ENCODE data around the gene TMEM151B. TPM values are rescaled to one million over a fixed set of nuclear protein-coding genes. Genes with fewer than 3 reads are reported as not detected.
"Not testable (repeated sequence)": the region's sequence is repeated elsewhere in the genome, so short reads cannot be mapped to it uniquely, and the experiment has no call there.

TMEM151B gene
- total and polyA plus RNA-seq, 5 experiments from 2014 or later, result not detected

DNA sequence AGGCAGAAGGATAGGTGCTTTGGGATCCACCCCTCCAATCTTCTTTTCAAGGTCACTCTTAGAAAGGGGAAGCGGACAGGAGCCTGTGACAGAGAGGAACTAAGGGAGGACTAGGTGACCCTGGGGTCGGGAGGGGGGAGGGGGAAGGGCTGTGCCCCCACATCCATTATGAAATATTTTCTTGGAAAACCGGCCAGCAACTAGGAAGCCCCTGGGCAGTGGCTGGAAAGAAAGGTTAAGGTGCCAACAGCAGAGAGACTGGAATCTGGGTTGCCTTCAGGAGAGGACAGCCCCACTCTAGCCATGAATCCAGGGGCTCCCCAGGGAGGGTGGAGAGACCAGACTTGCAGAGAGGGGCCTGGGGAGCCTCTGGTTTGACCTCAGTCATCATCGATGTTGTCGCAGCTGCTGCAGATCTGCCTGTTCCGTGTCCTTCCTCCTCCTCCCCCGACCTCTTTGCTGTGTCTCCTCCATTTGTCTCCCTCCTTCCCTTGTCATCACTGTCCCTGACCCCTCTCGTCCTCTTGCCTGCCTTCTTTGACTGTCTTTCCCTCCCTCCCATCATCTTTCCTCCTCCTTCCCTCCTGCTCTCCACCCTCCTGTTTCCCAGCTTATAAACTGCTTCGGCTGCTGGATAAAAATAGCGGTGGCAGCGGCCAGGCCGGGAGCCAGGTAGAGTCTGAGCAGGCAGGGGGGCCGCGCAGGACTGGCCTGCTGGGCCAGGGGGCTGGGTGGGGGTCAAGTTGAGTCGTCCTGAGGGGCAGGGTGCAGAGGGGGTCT lies 43.7 kb upstream of the TMEM151B start:
- no peaks in the 10 kb centered on the region for H3K27me3 Mint-ChIP-seq
- no peak overlapping the region for H3K27ac Mint-ChIP-seq
- no peak overlapping the region for H3K4me3 Mint-ChIP-seq
- DNase-seq (no peak), ATAC-seq (no peak)
- POLR2A ChIA-PET, result interaction anchor here (1.6 to 5.4 kb wide), 2 partner anchors 11 to 20 kb away, joined by 4 to 47 read pairs; partner anchors contain the start of gene HSP90AB1
- no peaks in the 10 kb centered on the region for H3K36me3 Mint-ChIP-seq
- H3K9me3 Mint-ChIP-seq, result no peaks in the 10 kb centered on the region
- peaks cover 10 to 25% (median 17%) of the 10 kb centered on the region in 4 donors for H3K4me1 Mint-ChIP-seq

- peaks cover 10 to 21% (median 14%) of the 10 kb centered on the region in 4 donors for H3K4me1 Mint-ChIP-seq
- POLR2A ChIA-PET, result interaction anchor here (1.6 kb wide), 1 partner anchor 10 kb away, joined by 4 read pairs; no protein-coding TSS in a partner anchor
- H3K9me3 Mint-ChIP-seq, result no peaks in the 10 kb centered on the region
- H3K27ac Mint-ChIP-seq, result no peak overlapping the region
- no peaks in the 10 kb centered on the region for H3K27me3 Mint-ChIP-seq
- H3K36me3 Mint-ChIP-seq, result no peaks in the 10 kb centered on the region
- DNase-seq (no peak), ATAC-seq (no peak)
- no peak overlapping the region for H3K4me3 Mint-ChIP-seq
Observed at GRCh38 chr6:44227148-44227793, 43.0 kb upstream of the TMEM151B start.

DNA sequence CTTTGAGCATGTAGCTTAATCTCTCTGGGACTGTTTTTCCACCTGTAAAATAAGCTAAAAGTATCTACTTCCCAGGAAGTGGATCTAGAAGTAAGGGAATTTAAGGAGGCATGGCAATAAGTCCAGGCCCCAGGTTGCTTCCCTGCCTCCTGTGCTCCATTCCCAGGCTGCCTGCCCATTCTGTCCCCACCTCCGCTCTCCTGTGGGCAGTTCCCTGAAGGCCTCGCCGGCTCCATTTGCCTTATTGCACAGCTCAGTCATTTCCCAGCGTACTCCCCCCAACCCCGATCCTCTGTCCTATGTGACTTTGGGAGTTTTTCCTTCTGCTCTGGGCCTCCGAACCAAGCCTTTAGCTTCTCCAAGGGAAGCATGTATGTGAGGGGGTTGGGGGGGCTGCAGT lies 42.2 kb upstream of the TMEM151B start:
- H3K27ac Mint-ChIP-seq, result peak overlapping the region in 1 of 10 donors; percentile 21
- ATAC-seq (no peak), DNase-seq (no peak)
- POLR2A ChIA-PET, result interaction anchor here (1.6 kb wide), 1 partner anchor 9 kb away, joined by 4 read pairs; no protein-coding TSS in a partner anchor
- no peaks in the 10 kb centered on the region for H3K9me3 Mint-ChIP-seq
- H3K4me3 Mint-ChIP-seq, result no peak overlapping the region
- no peaks in the 10 kb centered on the region for H3K27me3 Mint-ChIP-seq
- H3K4me1 Mint-ChIP-seq, result peaks cover 7 to 14% (median 9%) of the 10 kb centered on the region in 4 donors
- H3K36me3 Mint-ChIP-seq, result no peaks in the 10 kb centered on the region

- H3K27me3 Mint-ChIP-seq, result no peaks in the 10 kb centered on the region
- H3K27ac Mint-ChIP-seq, result no peak overlapping the region
- no peak for ATAC-seq
- H3K4me3 Mint-ChIP-seq, result no peak overlapping the region
- no peaks in the 10 kb centered on the region for H3K9me3 Mint-ChIP-seq
- H3K36me3 Mint-ChIP-seq, result no peaks in the 10 kb centered on the region
- H3K4me1 Mint-ChIP-seq, result peaks cover 6 to 11% (median 9%) of the 10 kb centered on the region in 4 donors
- no peak for DNase-seq
- POLR2A ChIA-PET, result interaction anchor here (1.6 kb wide), 1 partner anchor 9 kb away, joined by 4 read pairs; no protein-coding TSS in a partner anchor
Observed at GRCh38 chr6:44228433-44228832, 41.8 kb upstream of the TMEM151B start.

DNA sequence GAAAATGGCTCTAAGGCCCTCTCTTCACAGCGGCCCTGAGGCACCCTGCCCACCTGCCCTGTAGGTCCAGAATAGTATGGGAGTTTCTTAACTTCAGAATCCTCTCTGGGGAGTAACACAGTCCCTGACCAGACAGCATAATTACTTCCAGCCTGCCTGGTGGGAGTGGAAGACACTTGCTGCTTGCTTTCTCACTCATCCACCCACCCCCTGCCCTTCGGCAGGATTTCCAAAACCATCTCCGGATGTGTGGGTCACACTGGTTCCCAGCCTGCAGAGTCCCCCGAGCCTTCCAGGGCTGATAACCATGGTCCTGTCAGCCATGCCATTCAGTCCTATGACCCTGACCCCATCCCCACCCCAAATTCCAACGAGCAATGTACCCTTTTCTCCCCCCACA lies 41.4 kb upstream of the TMEM151B start:
- H3K27me3 Mint-ChIP-seq, result no peaks in the 10 kb centered on the region
- H3K9me3 Mint-ChIP-seq, result no peaks in the 10 kb centered on the region
- H3K36me3 Mint-ChIP-seq, result no peaks in the 10 kb centered on the region
- H3K4me3 Mint-ChIP-seq, result no peak overlapping the region
- POLR2A ChIA-PET, result no interaction called here
- no peak overlapping the region for H3K27ac Mint-ChIP-seq
- no peak for ATAC-seq
- DNase-seq, result no peak
- H3K4me1 Mint-ChIP-seq, result peaks cover 6 to 13% (median 9%) of the 10 kb centered on the region in 4 donors

GRCh38 chr6:44229376-44230033 lies 40.7 kb upstream of the TMEM151B start:
- no peak for DNase-seq
- peaks cover 3 to 7% (median 3%) of the 10 kb centered on the region in 4 donors for H3K4me1 Mint-ChIP-seq
- no peaks in the 10 kb centered on the region for H3K36me3 Mint-ChIP-seq
- POLR2A ChIA-PET, result no interaction called here
- H3K27ac Mint-ChIP-seq, result no peak overlapping the region
- no peak overlapping the region for H3K4me3 Mint-ChIP-seq
- no peaks in the 10 kb centered on the region for H3K27me3 Mint-ChIP-seq
- no peaks in the 10 kb centered on the region for H3K9me3 Mint-ChIP-seq
- no peak for ATAC-seq

DNA sequence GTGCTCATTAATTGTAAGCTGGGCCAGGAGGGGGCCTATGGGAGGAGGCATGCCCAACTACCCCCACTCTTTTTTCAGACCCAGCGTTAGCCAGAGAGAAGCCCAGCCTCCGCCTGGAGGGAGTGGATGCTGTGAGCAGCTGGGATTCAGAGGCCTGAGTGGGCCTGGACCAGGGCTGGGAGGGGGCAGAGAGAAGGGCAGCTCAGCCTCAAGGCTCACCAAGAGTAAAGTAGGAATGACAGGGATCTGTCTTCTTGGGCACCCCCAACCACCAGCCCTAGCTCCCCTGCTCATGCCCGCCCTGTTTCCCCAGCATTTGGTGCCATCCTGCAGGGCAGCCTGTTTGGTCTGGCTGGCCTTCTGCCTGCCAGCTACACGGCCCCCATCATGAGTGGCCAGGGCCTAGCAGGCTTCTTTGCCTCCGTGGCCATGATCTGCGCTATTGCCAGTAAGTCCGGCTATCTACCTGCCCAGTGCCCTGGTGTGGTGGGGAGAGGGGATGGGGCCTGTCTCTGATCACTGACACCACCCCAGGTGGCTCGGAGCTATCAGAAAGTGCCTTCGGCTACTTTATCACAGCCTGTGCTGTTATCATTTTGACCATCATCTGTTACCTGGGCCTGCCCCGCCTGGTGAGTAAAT lies 40.1 kb upstream of the TMEM151B start:
- no peaks in the 10 kb centered on the region for H3K36me3 Mint-ChIP-seq
- H3K27me3 Mint-ChIP-seq, result no peaks in the 10 kb centered on the region
- H3K4me3 Mint-ChIP-seq, result no peak overlapping the region
- H3K27ac Mint-ChIP-seq, result peak overlapping the region in 1 of 10 donors; percentile 5
- POLR2A ChIA-PET, result no interaction called here
- no peaks in the 10 kb centered on the region for H3K9me3 Mint-ChIP-seq
- H3K4me1 Mint-ChIP-seq, result peaks cover 0 to 7% (median 2%) of the 10 kb centered on the region in 4 donors
- DNase-seq, result no peak
- ATAC-seq, result no peak

GRCh38 chr6:44231426-44231825 lies 38.8 kb upstream of the TMEM151B start:
- H3K36me3 Mint-ChIP-seq, DNase-seq, POLR2A ChIA-PET, H3K27me3 Mint-ChIP-seq, H3K27ac Mint-ChIP-seq, H3K4me1 Mint-ChIP-seq, H3K9me3 Mint-ChIP-seq, H3K4me3 Mint-ChIP-seq, ATAC-seq: not testable (repeated sequence)

GRCh38 chr6:44232676-44233566 lies 37.3 kb upstream of the TMEM151B start:
- no peak overlapping the region for H3K4me3 Mint-ChIP-seq
- H3K36me3 Mint-ChIP-seq, result no peaks in the 10 kb centered on the region
- peaks cover 2 to 11% (median 8%) of the 10 kb centered on the region in 4 donors for H3K4me1 Mint-ChIP-seq
- H3K9me3 Mint-ChIP-seq, result no peaks in the 10 kb centered on the region
- H3K27ac Mint-ChIP-seq, result peak overlapping the region in 3 of 10 donors; percentile 8 to 66 (median 46)
- no peak for DNase-seq
- POLR2A ChIA-PET, result no interaction called here
- H3K27me3 Mint-ChIP-seq, result no peaks in the 10 kb centered on the region
- no peak for ATAC-seq

GRCh38 chr6:44233567-44234100 lies 36.6 kb upstream of the TMEM151B start:
- H3K36me3 Mint-ChIP-seq, result no peaks in the 10 kb centered on the region
- H3K27ac Mint-ChIP-seq, result peak overlapping the region in 1 of 10 donors; percentile 66
- no peaks in the 10 kb centered on the region for H3K27me3 Mint-ChIP-seq
- DNase-seq (no peak), ATAC-seq (no peak)
- POLR2A ChIA-PET, result interaction anchor here (3.0 kb wide), 1 partner anchor 12 kb away, joined by 32 read pairs; the partner anchor contains the start of gene HSP90AB1
- H3K9me3 Mint-ChIP-seq, result no peaks in the 10 kb centered on the region
- H3K4me3 Mint-ChIP-seq, result no peak overlapping the region
- H3K4me1 Mint-ChIP-seq, result peaks cover 4 to 16% (median 14%) of the 10 kb centered on the region in 4 donors

GRCh38 chr6:44234101-44235025 lies 35.9 kb upstream of the TMEM151B start:
- H3K36me3 Mint-ChIP-seq, result no peaks in the 10 kb centered on the region
- no peaks in the 10 kb centered on the region for H3K9me3 Mint-ChIP-seq
- DNase-seq (no peak), ATAC-seq (no peak)
- peaks cover 4 to 16% (median 15%) of the 10 kb centered on the region in 4 donors for H3K4me1 Mint-ChIP-seq
- H3K4me3 Mint-ChIP-seq, result no peak overlapping the region
- POLR2A ChIA-PET, result interaction anchor here (1.0 to 3.0 kb wide), 4 partner anchors 11 to 23 kb away, joined by 3 to 32 read pairs (median 4); partner anchors contain the start of genes HSP90AB1, SLC29A1 and SLC35B2
- peak overlapping the region in 4 of 10 donors; percentile 47 to 66 (median 60) for H3K27ac Mint-ChIP-seq
- no peaks in the 10 kb centered on the region for H3K27me3 Mint-ChIP-seq

Measured in naive thymus-derived CD8-positive, alpha-beta T cell (primary cell).